GM12878 (cell line): Measurements from ENCODE around the gene SYNM. TPM values are rescaled to one million over a fixed set of nuclear protein-coding genes. Genes with fewer than 3 reads are reported as not detected.

ENCODE experiments used
- ATAC-seq: fragments of 200-7000 bp; cut with Tn5 transposase; 3 replicates; pipeline ENCODE4 v1.9.1; 2020; ENCODE audit warnings: mild to moderate bottlenecking, moderate library complexity
- BruUV-seq: library from RNA; stranded (reverse); fragments of 400-500 nt; replicated peaks from 2 replicates; lab custom pipeline; 2021; lab: Mats Ljungman, UMichigan
- CTCF ChIA-PET: fragments of 300-600 bp; sonication (Branson Sonifier 250); formaldehyde crosslinking; extraction: SDS; loops from one replicate; lab custom pipeline; 2021; ENCODE audit warnings: inconsistent platforms; lab: Yijun Ruan, JAX
- POLR2A ChIA-PET: fragments of 350-600 bp; formaldehyde crosslinking; extraction: SDS; loops from one replicate; lab custom pipeline; 2021; ENCODE audit warnings: inconsistent platforms; lab: Charles Lee
- RAD21 ChIA-PET: fragments of 300-600 bp; sonication (Branson Sonifier 250); formaldehyde crosslinking; loops from one replicate; lab custom pipeline; 2023; ENCODE audit warnings: antibody characterized with exemption; ENCODE audit not compliant: unreplicated experiment; lab: Charles Lee
- SMC1A ChIA-PET: fragments of 300-600 bp; sonication (Branson Sonifier 250); formaldehyde crosslinking; loops from one replicate; lab custom pipeline; 2023; ENCODE audit not compliant: unreplicated experiment, uncharacterized antibody; lab: Charles Lee
- DNase-seq: peaks from one replicate; pipeline ENCODE4 v3.0.0-alpha.2; 2011; ENCODE audit warnings: low read depth, low spot score
- FAIRE-seq: peaks from 3 replicates; lab custom pipeline; 2011; peaks lifted over from hg19 to GRCh38; lab: Jason Lieb, UNC
- H2AFZ ChIP-seq: 2 replicates; pipeline ENCODE4 v1.6.0; 2011; ENCODE audit warnings: low read depth, low read length, control low read depth; ENCODE audit not compliant: control insufficient read depth
- H3K27ac ChIP-seq: 2 replicates; pipeline ENCODE4 v1.5.1; 2011; ENCODE audit warnings: control low read depth; ENCODE audit not compliant: control insufficient read depth, insufficient read depth
- H3K27me3 ChIP-seq, 2 experiments: replicated peaks in 1 of 2; 2 replicates each; pipeline versions ENCODE4 v1.6.0 to v1.6.1; 2011; ENCODE audit warnings: low read length in 1 of 2; ENCODE audit not compliant: control insufficient read depth in 2 of 2, insufficient read depth in 2 of 2
- H3K36me3 ChIP-seq, 2 experiments: 2 replicates each; pipeline ENCODE4 v1.5.1; 2011; ENCODE audit warnings: low read length in 1 of 2; ENCODE audit not compliant: control insufficient read depth in 2 of 2, insufficient read depth in 2 of 2
- H3K4me1 ChIP-seq: 2 replicates; pipeline ENCODE4 v1.6.1; 2011; ENCODE audit warnings: mild to moderate bottlenecking, low read length, moderate library complexity, mixed read lengths; ENCODE audit not compliant: control insufficient read depth, insufficient read depth
- H3K4me2 ChIP-seq: 2 replicates; pipeline ENCODE4 v1.6.0; 2011; ENCODE audit warnings: control low read depth; ENCODE audit not compliant: control insufficient read depth, insufficient read depth
- H3K4me3 ChIP-seq: fragments of 200-600 bp; sonication (generic); 2 replicates; pipeline ENCODE4 v1.5.1; 2016
- H3K79me2 ChIP-seq: 2 replicates; pipeline ENCODE4 v1.6.0; 2011; ENCODE audit warnings: low read length; ENCODE audit not compliant: control insufficient read depth, insufficient read depth
- H3K9ac ChIP-seq: 2 replicates; pipeline ENCODE4 v1.8.0; 2011; ENCODE audit warnings: low read length, control low read depth, mixed read lengths; ENCODE audit not compliant: control insufficient read depth, insufficient read depth
- H3K9me3 ChIP-seq: replicated peaks from 3 replicates; pipeline ENCODE4 v1.5.1; 2011; ENCODE audit warnings: mild to moderate bottlenecking, low read length; ENCODE audit not compliant: control insufficient read depth, insufficient read depth
- H4K20me1 ChIP-seq: 2 replicates; pipeline ENCODE4 v1.6.0; 2011; ENCODE audit not compliant: control insufficient read depth, insufficient read depth
- MEF2A ChIP-seq: IDR thresholded peaks from 2 replicates; pipeline ENCODE4 v1.6.1; 2011; ENCODE audit warnings: low read depth, mild to moderate bottlenecking, low read length, moderate library complexity; ENCODE audit not compliant: insufficient read depth
- NFYB ChIP-seq: IDR thresholded peaks from 2 replicates; pipeline ENCODE4 v1.6.1; 2011; ENCODE audit warnings: low read depth, mild to moderate bottlenecking, low read length, improper control_type of control experiment, moderate library complexity; ENCODE audit not compliant: insufficient read depth
- NR2C1 ChIP-seq: fragments of 450-650 bp; IDR thresholded peaks from 2 replicates; pipeline ENCODE4 v1.6.1; 2017; ENCODE audit warnings: antibody characterized with exemption, mild to moderate bottlenecking, moderate library complexity
- PAX5 ChIP-seq: IDR thresholded peaks from 2 replicates; pipeline ENCODE4 v1.6.1; 2011; ENCODE audit warnings: low read depth, low read length, borderline replicate concordance
- PRDM15 ChIP-seq: fragments of 450-650 bp; formaldehyde crosslinking; IDR thresholded peaks from 2 replicates; pipeline ENCODE4 v1.4.0; 2020; ENCODE audit warnings: mild to moderate bottlenecking, moderate library complexity
- WGBS: methylation state at CpG from one replicate; pipeline ENCODE4 v1.1.6; 2016; ENCODE audit warnings: low lambda C conversion rate; ENCODE audit not compliant: insufficient replicate concordance, insufficient coverage; ENCODE audit errors: missing lambda C conversion rate; 5-methylcytosine and 5-hydroxymethylcytosine counted together
- in situ Hi-C: fragments of 300-500 bp; cut with MboI; formaldehyde crosslinking; loops from 9 replicates; pipeline ENCODE4 v1.14.3; 2018; ENCODE audit warnings: mixed read lengths
- intact Hi-C: fragments of 100-400 bp; cut with micrococcal nuclease; formaldehyde crosslinking; loops from one replicate; pipeline ENCODE4 v1.14.2; 2022; ENCODE audit not compliant: unreplicated experiment
- polyA plus RNA-seq, 11 experiments: library from polyadenylated mRNA; depleted of rRNA in 4 of 11; unstranded in 6 of 11; stranded (reverse) in 5 of 11; fragments of >200 nt; fragmentation: Nextera tagmentation in 4 of 11; fragmentation: Illumina TruSeq in 1 of 11; extraction: Ambion mirVana in 4 of 11; extraction: Trizol in 1 of 11; gene quantifications; 1 replicate in 1 of 11; 2 replicates in 10 of 11; pipeline versions ENCODE4 v1.2.1 to v1.2.3, GENCODE V29; 2011 to 2016; ENCODE audit warnings: inconsistent platforms in 2 of 11, missing spikeins in 2 of 11, low read depth in 1 of 11
- total RNA-seq, 4 experiments: library from RNA; depleted of rRNA in 3 of 4; stranded (reverse); fragments of >200 nt in 3 of 4; fragmentation: Illumina TruSeq in 1 of 4; extraction: Trizol in 1 of 4; gene quantifications; 2 replicates each; pipeline versions ENCODE4 v1.2.1 to v1.2.3, GENCODE V29; 2013 to 2021

The SYNM gene
- total and polyA plus RNA-seq, 10 of the 15 experiments (the other 5 are each of a cell fraction or from before 2014, with no cell fraction given) = 0.05 to 1.1 (median 0.89) TPM; not detected in 1

- no peak for DNase-seq
- intact Hi-C loops = no loop called here
- Histone ChIP-seq H3K27me3 (no peaks in the 10 kb centered on the region), H3K36me3 (no peaks in the 10 kb centered on the region), H2AFZ (no peak overlapping the region), H3K9ac (no peak overlapping the region)
- ChIA-PET SMC1A (interaction anchor here (1.0 to 8.1 kb wide), 3 partner anchors 11 to 292 kb away, joined by 3 to 86 read pairs (median 7); no protein-coding TSS in a partner anchor), RAD21 (interaction anchor here (1.9 kb wide), 1 partner anchor 9 kb away, joined by 5 read pairs; no protein-coding TSS in a partner anchor), POLR2A (no interaction called here), CTCF (interaction anchor here (1.2 to 1.4 kb wide), 3 partner anchors 9 to 551 kb away, joined by 3 to 4 read pairs (median 4); no protein-coding TSS in a partner anchor)
- TF ChIP-seq NR2C1 = no peak
- no peak for TF ChIP-seq PRDM15 (CRISPR knock-in tag)
- no peak for TF ChIP-seq PAX5
- no peak for TF ChIP-seq NFYB
- TF ChIP-seq MEF2A = no peak
- TF ChIP-seq, all 136 proteins: peak for 0
- H4K20me1 ChIP-seq = no peaks in the 10 kb centered on the region
- no peaks in the 10 kb centered on the region for H3K79me2 ChIP-seq
- H3K4me1 ChIP-seq = peaks cover 7% of the 10 kb centered on the region
- WGBS = 21% methylated on average over 5 of the region's 5 CpGs
- H3K4me3 ChIP-seq = no peak overlapping the region
- in situ Hi-C loops = loop anchor here (10.0 kb wide), 1 partner anchor 415 kb away; no protein-coding TSS in a partner anchor
- no peaks in the 10 kb centered on the region; the same call in 2 of the 3 replicates for H3K9me3 ChIP-seq
- BruUV-seq = no TSS peak
- no peak for ATAC-seq
- FAIRE-seq = no peak
- no peak overlapping the region for H3K27ac ChIP-seq
- H3K4me2 ChIP-seq = no peak overlapping the region
These were observed 34.7 kb upstream of the SYNM start for GRCh38 chr15:99070208-99070607.
